ENCODE results near the gene CNTNAP2. TPM values are rescaled to one million over a fixed set of nuclear protein-coding genes. Genes with fewer than 3 reads are reported as not detected.

The CNTNAP2 gene
- total RNA-seq, 1 experiment from 2014 or later = 0.03 TPM

- DNase-seq (ENCODE audit: low spot score) = no peak
These were observed 1701.7 kb downstream of the CNTNAP2 start for GRCh38 chr7:147818317-147818716.

- DNase-seq (ENCODE audit: low spot score) = no peak
These were observed 1708.1 kb downstream of the CNTNAP2 start for GRCh38 chr7:147824671-147825070.

- no peak for DNase-seq (ENCODE audit: low spot score)
These were observed 1712.4 kb downstream of the CNTNAP2 start for GRCh38 chr7:147829016-147829415.

- DNase-seq (ENCODE audit: low spot score) = no peak
These were observed 1717.0 kb downstream of the CNTNAP2 start for GRCh38 chr7:147833557-147833956.

GRCh38 chr7:147833970-147834369, 1717.4 kb downstream of the CNTNAP2 start:
- DNase-seq (ENCODE audit: low spot score) = no peak

- no peak for DNase-seq (ENCODE audit: low spot score)
These were observed 1736.2 kb downstream of the CNTNAP2 start for GRCh38 chr7:147852833-147853232.

GRCh38 chr7:147857152-147858140, 1740.8 kb downstream of the CNTNAP2 start:
- DNase-seq (ENCODE audit: low spot score) = no peak

GRCh38 chr7:147858421-147858820, 1741.8 kb downstream of the CNTNAP2 start:
- DNase-seq (ENCODE audit: low spot score) = no peak

GRCh38 chr7:147859033-147859432, 1742.4 kb downstream of the CNTNAP2 start:
- DNase-seq (ENCODE audit: low spot score) = no peak

- DNase-seq (ENCODE audit: low spot score) = no peak
These were observed 1742.9 kb downstream of the CNTNAP2 start for GRCh38 chr7:147859486-147859885.

GRCh38 chr7:147861058-147861716, 1744.6 kb downstream of the CNTNAP2 start:
- no peak for DNase-seq (ENCODE audit: low spot score)

- no peak for DNase-seq (ENCODE audit: low spot score)
These were observed 1745.3 kb downstream of the CNTNAP2 start for GRCh38 chr7:147861945-147862344.

GRCh38 chr7:147869456-147869855, 1752.9 kb downstream of the CNTNAP2 start:
- no peak for DNase-seq (ENCODE audit: low spot score)

- DNase-seq (ENCODE audit: low spot score) = no peak
These were observed 1762.5 kb downstream of the CNTNAP2 start for GRCh38 chr7:147878912-147879661.

- DNase-seq (ENCODE audit: low spot score) = no peak
These were observed 1769.3 kb downstream of the CNTNAP2 start for GRCh38 chr7:147885869-147886268.

- no peak for DNase-seq (ENCODE audit: low spot score)
These were observed 1777.7 kb downstream of the CNTNAP2 start for GRCh38 chr7:147894271-147894670.

- DNase-seq (ENCODE audit: low spot score) = no peak
These were observed 1779.5 kb downstream of the CNTNAP2 start for GRCh38 chr7:147896121-147896520.

GRCh38 chr7:147903536-147904218, 1787.1 kb downstream of the CNTNAP2 start:
- DNase-seq (ENCODE audit: low spot score) = no peak

- DNase-seq (ENCODE audit: low spot score) = no peak
These were observed 1787.6 kb downstream of the CNTNAP2 start for GRCh38 chr7:147904219-147904576.

GRCh38 chr7:147909431-147910148, 1793.0 kb downstream of the CNTNAP2 start:
- no peak for DNase-seq (ENCODE audit: low spot score)

GRCh38 chr7:147911201-147911601, 1794.6 kb downstream of the CNTNAP2 start:
- no peak for DNase-seq (ENCODE audit: low spot score)

All from HT-29 (cell line).